GM20000 (cell line): ENCODE data around the gene BCL2.

Experiments used
- DNase-seq: peaks from one replicate; pipeline ENCODE4 v3.0.0; 2012; ENCODE audit warnings: low spot score
- TF ChIP-seq, protein P1 (sequence below): IDR thresholded peaks from 2 replicates; pipeline ENCODE4 v1.5.1; 2012; ENCODE audit warnings: mild to moderate bottlenecking, control low read depth; ENCODE audit errors: extremely low read depth, missing control alignments

Gene BCL2

DNA sequence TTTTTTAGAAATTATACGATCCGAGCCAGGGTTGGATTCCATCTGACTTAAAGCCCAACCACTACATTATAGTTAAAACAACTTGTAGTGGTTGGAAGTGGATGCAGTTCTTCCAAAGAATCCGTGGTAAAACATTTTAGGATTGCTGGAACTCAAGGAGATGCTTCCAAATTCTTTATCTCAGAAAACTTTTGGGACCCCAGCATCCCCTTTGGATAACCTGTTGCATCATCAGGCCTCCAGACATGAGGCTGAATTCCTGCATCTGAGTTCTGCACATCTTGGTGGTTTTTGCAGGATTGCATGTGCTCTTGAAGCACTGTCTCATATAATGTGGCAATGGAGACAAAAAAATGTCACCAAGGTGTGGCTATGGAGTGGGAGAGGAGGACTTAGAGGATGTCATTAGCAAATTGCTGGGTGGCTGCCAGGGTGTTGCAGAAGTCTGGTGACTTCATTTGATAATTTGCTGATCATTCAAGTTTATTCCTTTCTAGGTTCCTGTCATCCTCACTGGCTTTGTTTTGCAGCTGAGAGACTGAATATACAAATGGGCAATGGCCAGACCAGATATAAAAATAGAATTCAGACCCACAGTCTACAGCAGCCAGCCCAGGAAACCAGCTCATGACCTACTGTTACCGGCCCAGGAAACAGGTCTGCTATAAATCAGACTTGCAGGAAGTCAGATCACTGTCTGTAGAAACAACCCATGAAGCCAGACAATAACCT, 207.7 kb downstream of the BCL2 start:
- no peak for DNase-seq
- TF ChIP-seq, protein P1, sequence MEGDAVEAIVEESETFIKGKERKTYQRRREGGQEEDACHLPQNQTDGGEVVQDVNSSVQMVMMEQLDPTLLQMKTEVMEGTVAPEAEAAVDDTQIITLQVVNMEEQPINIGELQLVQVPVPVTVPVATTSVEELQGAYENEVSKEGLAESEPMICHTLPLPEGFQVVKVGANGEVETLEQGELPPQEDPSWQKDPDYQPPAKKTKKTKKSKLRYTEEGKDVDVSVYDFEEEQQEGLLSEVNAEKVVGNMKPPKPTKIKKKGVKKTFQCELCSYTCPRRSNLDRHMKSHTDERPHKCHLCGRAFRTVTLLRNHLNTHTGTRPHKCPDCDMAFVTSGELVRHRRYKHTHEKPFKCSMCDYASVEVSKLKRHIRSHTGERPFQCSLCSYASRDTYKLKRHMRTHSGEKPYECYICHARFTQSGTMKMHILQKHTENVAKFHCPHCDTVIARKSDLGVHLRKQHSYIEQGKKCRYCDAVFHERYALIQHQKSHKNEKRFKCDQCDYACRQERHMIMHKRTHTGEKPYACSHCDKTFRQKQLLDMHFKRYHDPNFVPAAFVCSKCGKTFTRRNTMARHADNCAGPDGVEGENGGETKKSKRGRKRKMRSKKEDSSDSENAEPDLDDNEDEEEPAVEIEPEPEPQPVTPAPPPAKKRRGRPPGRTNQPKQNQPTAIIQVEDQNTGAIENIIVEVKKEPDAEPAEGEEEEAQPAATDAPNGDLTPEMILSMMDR = no peak

DNA sequence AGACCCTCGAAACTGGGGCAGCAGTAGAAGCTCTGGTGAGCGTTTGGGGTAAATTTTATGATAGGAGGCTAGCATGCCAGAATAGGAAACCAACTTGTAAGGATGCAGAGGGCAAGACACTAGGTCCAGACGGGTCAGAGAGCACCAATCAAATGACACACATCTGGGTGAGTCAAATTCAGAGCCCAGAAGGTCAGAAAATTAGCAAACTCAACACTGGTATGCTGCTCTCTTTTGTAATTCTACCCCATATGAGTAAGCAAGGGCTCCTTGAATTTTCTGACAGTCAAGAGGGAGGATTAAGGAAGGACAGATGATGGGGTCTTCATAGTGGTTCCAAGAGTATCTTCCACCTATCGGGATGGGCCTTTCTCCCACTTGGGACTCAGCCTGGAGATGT, 209.8 kb downstream of the BCL2 start:
- DNase-seq = no peak

DNA sequence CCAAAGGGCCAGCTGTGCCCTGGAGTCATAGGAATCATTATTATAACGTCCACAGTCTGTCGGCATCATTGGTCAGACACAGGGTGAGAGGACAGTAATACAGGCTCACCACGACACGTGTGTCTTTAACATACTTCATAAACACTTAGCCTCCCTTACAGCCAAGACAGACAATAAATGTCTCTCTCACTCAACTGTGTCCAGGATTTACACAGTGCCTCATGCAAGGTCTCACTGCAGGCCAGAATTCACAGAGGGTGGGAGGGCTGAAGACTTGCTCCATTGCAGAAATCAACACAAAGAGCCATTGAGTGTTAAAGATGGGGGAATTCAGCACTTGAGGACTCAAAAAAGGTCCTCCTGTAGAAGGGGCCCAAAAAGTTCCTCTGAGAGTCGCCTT, 210.5 kb downstream of the BCL2 start:
- TF ChIP-seq, protein P1 = no peak
- no peak for DNase-seq

More for the DNA sequence above, 209.8 kb downstream of the BCL2 start:
- TF ChIP-seq, protein P1 = no peak

DNA sequence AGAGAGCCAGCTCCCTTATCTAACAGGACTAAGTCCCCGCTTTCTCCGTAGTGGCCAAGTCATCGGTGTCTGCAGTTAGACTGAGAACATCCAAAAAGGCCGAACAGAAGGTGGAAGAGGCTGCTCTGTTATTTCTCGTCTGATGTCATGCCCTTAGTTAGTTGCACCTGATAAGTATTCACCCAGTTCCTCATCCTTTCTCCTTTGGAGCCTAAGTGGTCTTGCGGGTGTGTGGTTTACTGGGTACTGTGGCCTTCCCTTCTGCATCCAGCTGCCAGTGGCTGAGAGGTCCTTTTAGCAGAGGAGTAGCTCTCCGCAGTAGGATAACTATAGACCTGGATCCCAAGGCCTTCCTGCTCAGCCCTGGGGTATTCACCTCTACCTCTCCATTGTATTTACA, 211.6 kb downstream of the BCL2 start:
- TF ChIP-seq, protein P1 = no peak
- no peak for DNase-seq

GRCh38 chr18:63107171-63107845, 212.3 kb downstream of the BCL2 start:
- peak; percentile 39 for DNase-seq
- TF ChIP-seq, protein P1 = no peak

GRCh38 chr18:63106727-63107126, 212.8 kb downstream of the BCL2 start:
- peak; percentile 24 for DNase-seq
- TF ChIP-seq, protein P1 = no peak

- TF ChIP-seq, protein P1 = no peak
- DNase-seq = peak; percentile 39
Measured at GRCh38 chr18:63105636-63106316, 213.8 kb downstream of the BCL2 start.
